Superior temporal gyrus (tissue), 1 donor: Measurements from ENCODE around the gene ITGAD.

ENCODE experiments used
- DNase-seq: peaks from one replicate; pipeline ENCODE4 v3.0.0-alpha.2; 2016; ENCODE audit errors: extremely low spot score

The ITGAD gene

GRCh38 chr16:31458844-31459686, 65.9 kb downstream of the ITGAD start, which contains the start of gene ARMC5:
TSS of gene ARMC5 (plus strand) at chr16:31459501. CDS start at chr16:31459525, 24 bp downstream.
- peak; percentile 99 for DNase-seq

- DNase-seq = peak; percentile 100
Observed at GRCh38 chr16:31459687-31460581, 66.8 kb downstream of the ITGAD start.

- DNase-seq = peak; percentile 55
Observed at GRCh38 chr16:31460582-31461002, 67.5 kb downstream of the ITGAD start.

- DNase-seq = no peak
Observed at GRCh38 chr16:31461201-31461920, 68.2 kb downstream of the ITGAD start.

DNA sequence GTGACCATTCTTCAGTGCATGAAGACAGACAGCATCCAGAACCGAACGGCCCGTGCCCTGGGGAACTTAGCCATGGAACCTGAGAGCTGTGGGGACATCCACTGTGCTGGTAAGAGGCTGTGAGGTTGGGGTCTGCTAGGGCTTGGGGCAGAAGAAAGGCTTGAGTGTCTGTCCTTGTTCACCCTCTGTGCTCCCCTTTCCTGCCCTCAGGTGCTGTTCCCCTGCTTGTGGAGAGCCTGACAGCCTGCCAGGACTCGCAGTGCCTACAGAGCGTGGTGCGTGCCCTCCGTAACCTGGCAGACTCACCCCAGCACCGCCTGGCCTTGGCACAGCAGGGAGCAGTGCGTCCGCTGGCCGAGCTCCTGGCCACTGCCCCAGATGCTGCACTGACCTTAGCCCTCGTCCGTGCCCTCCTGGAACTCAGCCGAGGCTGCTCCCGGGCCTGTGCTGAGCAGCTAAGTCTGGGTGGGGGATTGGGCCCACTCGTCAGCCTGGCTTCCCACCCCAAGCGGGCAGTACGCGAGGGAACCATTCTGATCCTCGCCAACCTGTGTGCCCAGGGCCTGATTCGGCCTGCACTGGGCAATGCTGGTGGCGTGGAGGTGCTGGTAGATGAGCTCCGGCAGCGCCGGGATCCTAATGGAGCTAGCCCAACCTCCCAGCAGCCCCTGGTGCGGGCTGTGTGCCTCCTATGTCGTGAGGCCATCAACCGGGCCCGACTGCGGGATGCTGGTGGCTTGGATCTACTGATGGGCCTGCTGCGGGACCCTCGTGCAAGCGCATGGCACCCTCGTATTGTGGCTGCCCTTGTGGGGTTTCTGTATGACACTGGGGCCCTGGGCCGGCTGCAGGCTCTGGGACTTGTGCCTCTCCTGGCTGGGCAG, 69.0 kb downstream of the ITGAD start:
- no peak for DNase-seq

GRCh38 chr16:31464348-31464769, 71.2 kb downstream of the ITGAD start:
- no peak for DNase-seq

- DNase-seq = no peak
Observed at GRCh38 chr16:31464781-31465260, 71.7 kb downstream of the ITGAD start.

GRCh38 chr16:31465788-31466370, 72.7 kb downstream of the ITGAD start:
- no peak for DNase-seq

DNA sequence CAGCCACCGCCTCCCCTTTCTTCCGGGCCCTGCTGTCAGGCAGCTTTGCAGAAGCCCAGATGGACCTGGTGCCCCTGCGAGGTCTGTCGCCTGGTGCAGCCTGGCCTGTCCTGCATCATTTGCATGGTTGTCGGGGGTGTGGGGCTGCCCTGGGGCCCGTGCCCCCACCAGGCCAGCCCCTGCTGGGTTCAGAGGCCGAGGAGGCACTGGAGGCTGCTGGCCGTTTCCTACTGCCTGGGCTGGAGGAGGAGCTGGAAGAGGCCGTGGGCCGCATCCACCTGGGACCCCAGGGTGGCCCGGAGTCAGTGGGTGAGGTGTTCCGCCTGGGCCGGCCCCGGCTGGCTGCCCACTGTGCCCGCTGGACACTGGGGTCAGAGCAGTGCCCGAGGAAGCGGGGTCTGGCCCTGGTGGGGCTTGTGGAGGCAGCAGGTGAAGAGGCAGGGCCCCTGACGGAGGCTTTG, 73.3 kb downstream of the ITGAD start:
- DNase-seq = no peak

DNA sequence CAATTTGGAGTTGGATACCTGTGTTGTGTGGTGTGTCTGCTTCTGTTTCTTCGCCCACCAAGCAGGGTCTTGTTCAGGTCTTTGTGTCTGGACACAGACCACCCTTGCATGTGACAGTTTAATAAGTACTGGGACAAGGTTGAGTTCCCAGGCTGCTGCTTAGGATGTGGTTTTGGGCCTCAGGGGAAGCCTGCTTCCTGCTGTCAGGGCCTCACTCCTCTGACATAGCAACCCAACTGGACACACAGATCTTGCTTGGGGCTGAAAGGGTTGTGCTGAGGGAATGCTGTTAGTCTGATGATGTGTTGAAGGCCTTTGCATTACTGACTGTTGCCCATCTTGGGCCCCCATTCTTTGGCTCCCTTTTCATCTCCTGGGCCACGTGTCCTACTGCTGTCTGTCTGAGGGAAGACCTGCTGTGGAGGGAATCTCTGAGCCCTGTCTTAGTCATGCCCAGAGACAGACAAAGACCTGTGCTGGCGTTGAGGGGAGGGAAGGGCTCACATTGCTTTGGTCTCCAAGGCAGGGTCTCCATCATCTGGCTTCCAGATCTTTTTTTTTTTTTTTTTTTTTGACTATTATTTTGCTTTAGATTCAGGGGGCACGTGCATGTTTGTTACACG, 74.1 kb downstream of the ITGAD start:
- DNase-seq = no peak

GRCh38 chr16:31467858-31468257, 74.7 kb downstream of the ITGAD start:
- DNase-seq = no peak

DNA sequence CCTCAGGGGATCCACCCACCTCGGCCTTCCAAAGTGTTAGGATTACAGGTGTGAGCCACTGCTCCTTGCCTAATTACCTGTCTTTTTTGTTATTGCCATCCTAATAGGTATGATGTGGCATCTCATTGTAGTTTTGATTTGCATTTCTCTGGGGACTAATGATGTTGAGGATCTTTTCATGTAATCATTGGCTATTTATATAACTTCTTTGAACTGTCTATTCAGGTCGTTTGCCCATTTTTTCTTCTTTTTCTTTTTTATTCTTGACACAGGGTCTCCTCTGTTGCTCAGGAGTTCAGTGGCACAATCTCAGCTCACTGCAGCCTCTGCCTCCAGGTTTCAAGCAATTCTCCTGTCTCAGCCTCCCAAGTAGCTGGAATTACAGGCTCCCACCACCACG, 77.5 kb downstream of the ITGAD start:
- no peak for DNase-seq

- DNase-seq = no peak
Observed at GRCh38 chr16:31471241-31471874, 78.2 kb downstream of the ITGAD start.

DNA sequence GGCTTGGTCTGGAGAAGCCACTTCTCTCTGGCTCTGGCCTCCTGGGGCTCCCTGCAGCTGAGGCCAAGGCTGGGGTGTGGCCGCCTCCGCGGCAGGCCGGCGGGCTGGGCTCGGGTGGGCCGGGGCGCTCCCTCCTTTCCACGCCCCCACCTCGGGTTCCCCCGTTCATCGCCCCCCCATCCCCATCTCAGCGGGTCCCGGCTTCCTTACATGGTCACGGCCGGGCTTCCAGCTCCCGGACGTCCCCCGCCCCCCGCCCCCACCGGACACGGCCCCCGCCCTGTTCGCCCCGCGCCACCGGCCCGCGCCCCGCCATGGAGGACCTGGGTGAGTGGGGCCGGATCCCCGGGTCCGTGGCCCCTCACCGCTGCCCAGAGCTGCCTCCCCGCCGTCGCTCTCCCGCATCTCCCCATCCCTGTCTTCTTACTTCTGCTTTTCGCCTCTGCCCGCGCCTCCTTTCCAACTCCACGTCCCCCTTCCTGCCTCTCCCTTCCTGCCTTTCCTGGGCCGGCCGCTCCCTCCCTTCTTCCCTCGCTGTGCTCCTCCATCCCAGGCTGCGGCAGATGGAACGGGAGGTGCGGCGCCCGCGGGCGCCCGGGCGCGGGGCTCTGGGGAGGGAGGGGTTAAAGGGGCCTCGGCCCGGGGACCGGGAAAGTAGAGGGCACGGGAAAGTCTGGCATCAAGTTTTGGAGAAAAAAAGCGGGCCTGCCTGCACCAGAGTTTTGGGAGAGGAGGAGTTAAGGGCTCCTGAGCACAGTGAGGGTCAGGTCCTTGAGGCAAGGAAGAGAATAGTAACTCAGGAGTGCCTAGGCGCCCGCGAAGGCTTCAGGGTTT, 79.0 kb downstream of the ITGAD start, which contains the start of gene TGFB1I1:
TSS of gene TGFB1I1 (plus strand) at position 278 of the 834 bp plus-strand sequence. CDS start at position 315, 37 bp downstream.
- no peak for DNase-seq

DNA sequence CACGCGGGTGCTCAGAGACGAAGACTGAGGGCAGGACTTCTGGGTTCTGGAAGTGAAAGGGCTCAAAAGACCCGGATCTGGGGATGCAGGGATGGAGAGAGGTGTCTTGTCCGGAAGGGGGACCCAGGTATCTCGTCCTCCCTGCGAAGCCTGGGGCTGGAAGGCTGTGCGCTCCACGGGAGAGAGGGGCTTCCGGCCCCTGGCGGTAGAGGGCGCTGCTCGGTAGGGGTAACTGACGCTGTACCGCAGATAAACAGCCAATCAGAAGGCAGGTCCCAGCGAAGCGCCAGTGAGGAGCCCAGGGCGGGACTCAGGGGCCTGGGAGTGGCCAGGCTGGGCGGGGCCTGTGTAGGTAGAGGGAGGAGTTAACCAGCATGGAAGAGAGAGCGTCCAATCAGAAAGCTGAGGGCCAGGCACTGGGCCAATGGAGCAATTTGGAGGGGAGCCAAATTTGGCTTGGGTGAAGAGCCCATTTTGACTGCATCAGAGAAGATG, 79.6 kb downstream of the ITGAD start:
- no peak for DNase-seq

GRCh38 chr16:31473264-31473984, 80.3 kb downstream of the ITGAD start:
- DNase-seq = no peak

- DNase-seq = no peak
Observed at GRCh38 chr16:31474173-31474714, 81.1 kb downstream of the ITGAD start.
